IMR-90 (cell line): ENCODE data around the gene PKN3. TPM values are rescaled to one million over a fixed set of nuclear protein-coding genes. Genes with fewer than 3 reads are reported as not detected.
A peak's percentile ranks its signal among the peaks of the same experiment; 100 is the strongest.

ENCODE experiments used
- ATAC-seq: fragments of 200-7000 bp; cut with Tn5 transposase; 2 replicates; pipeline ENCODE4 v1.9.1; 2020; ENCODE audit warnings: low read depth, mild to moderate bottlenecking, moderate library complexity
- BruUV-seq: library from RNA; stranded (reverse); fragments of 400-500 nt; replicated peaks from 2 replicates; lab custom pipeline; 2021; lab: Mats Ljungman, UMichigan
- CTCF ChIA-PET: fragments of 300-600 bp; formaldehyde crosslinking; extraction: SDS; loops from one replicate; lab custom pipeline; 2021; ENCODE audit warnings: antibody characterized with exemption; lab: Yijun Ruan, JAX
- POLR2A ChIA-PET: fragments of 300-600 bp; sonication (Branson Sonifier 250); formaldehyde crosslinking; loops from one replicate; lab custom pipeline; 2022; ENCODE audit warnings: antibody characterized with exemption; ENCODE audit not compliant: unreplicated experiment; lab: Charles Lee
- DNase-seq: peaks from one replicate; pipeline ENCODE4 v3.0.0; 2013
- H2AFZ ChIP-seq: replicated peaks from 2 replicates; pipeline ENCODE3; 2013; ENCODE audit warnings: low read length, mild to moderate bottlenecking; ENCODE audit not compliant: poor library complexity
- H2AK5ac ChIP-seq: 2 replicates; pipeline ENCODE4 v1.6.1; 2013; ENCODE audit warnings: low read depth, low read length, inconsistent platforms
- H2AK9ac ChIP-seq: replicated peaks from 2 replicates; pipeline ENCODE3; 2013; ENCODE audit warnings: mild to moderate bottlenecking, low read depth, low read length, moderate library complexity; ENCODE audit not compliant: poor library complexity
- H2BK120ac ChIP-seq: 2 replicates; pipeline ENCODE4 v1.6.1; 2013; ENCODE audit warnings: low read depth, low read length, inconsistent platforms
- H2BK15ac ChIP-seq: 3 replicates; pipeline ENCODE4 v1.6.1; 2013; ENCODE audit warnings: low read depth, low read length, inconsistent platforms
- H2BK20ac ChIP-seq: 2 replicates; pipeline ENCODE4 v1.6.1; 2013; ENCODE audit warnings: low read depth, mild to moderate bottlenecking, inconsistent platforms, low read length, moderate library complexity
- H2BK5ac ChIP-seq: 2 replicates; pipeline ENCODE4 v1.6.1; 2013; ENCODE audit warnings: mild to moderate bottlenecking, low read depth, low read length, inconsistent platforms; ENCODE audit not compliant: poor library complexity, severe bottlenecking
- H3K14ac ChIP-seq: replicated peaks from 2 replicates; pipeline ENCODE4 v1.6.1; 2013; ENCODE audit warnings: low read depth, low read length, inconsistent platforms
- H3K18ac ChIP-seq: 2 replicates; pipeline ENCODE4 v1.6.1; 2013; ENCODE audit warnings: low read depth, low read length, control low read depth
- H3K23ac ChIP-seq: 2 replicates; pipeline ENCODE4 v1.6.1; 2013; ENCODE audit warnings: low read depth, low read length, inconsistent platforms
- H3K27ac ChIP-seq: 2 replicates; pipeline ENCODE4 v1.5.1; 2013; ENCODE audit warnings: mild to moderate bottlenecking, control low read depth, low read length; ENCODE audit not compliant: insufficient read depth
- H3K27me3 ChIP-seq: 2 replicates; pipeline ENCODE4 v1.6.1; 2013; ENCODE audit warnings: low read length; ENCODE audit not compliant: control insufficient read depth, insufficient read depth
- H3K36me3 ChIP-seq: 2 replicates; pipeline ENCODE4 v1.6.1; 2013; ENCODE audit warnings: low read length, mixed read lengths; ENCODE audit not compliant: control insufficient read depth, insufficient read depth
- H3K4ac ChIP-seq: 2 replicates; pipeline ENCODE4 v1.6.1; 2013; ENCODE audit warnings: low read depth, low read length, inconsistent platforms
- H3K4me1 ChIP-seq: 2 replicates; pipeline ENCODE4 v1.6.1; 2013; ENCODE audit warnings: low read length, mixed read lengths; ENCODE audit not compliant: control insufficient read depth, insufficient read depth
- H3K4me2 ChIP-seq: 2 replicates; pipeline ENCODE4 v1.6.1; 2013; ENCODE audit warnings: low read depth, mild to moderate bottlenecking, control low read depth, low read length, moderate library complexity
- H3K4me3 ChIP-seq: 2 replicates; pipeline ENCODE4 v1.5.1; 2013; ENCODE audit warnings: low read depth, mild to moderate bottlenecking, control low read depth, low read length, moderate library complexity; ENCODE audit not compliant: insufficient read depth
- H3K56ac ChIP-seq: 2 replicates; pipeline ENCODE4 v1.6.1; 2013; ENCODE audit warnings: low read length, inconsistent platforms; ENCODE audit not compliant: insufficient read depth; ENCODE audit errors: extremely low read depth
- H3K79me1 ChIP-seq, 2 experiments: 2 replicates each; pipeline ENCODE4 v1.6.1; 2013; ENCODE audit warnings: low read length in 2 of 2, inconsistent platforms in 1 of 2, low read depth in 1 of 2
- H3K9ac ChIP-seq: 2 replicates; pipeline ENCODE4 v1.6.1; 2013; ENCODE audit warnings: low read depth, low read length, control low read depth
- H3K9me1 ChIP-seq: 2 replicates; pipeline ENCODE4 v1.6.1; 2013; ENCODE audit warnings: low read length, inconsistent platforms; ENCODE audit not compliant: insufficient read depth
- H3K9me3 ChIP-seq: 2 replicates; pipeline ENCODE4 v1.6.1; 2013; ENCODE audit warnings: low read length; ENCODE audit not compliant: control insufficient read depth, insufficient read depth
- H4K20me1 ChIP-seq: 2 replicates; pipeline ENCODE4 v1.6.1; 2013; ENCODE audit warnings: low read length, inconsistent platforms; ENCODE audit not compliant: insufficient read depth
- H4K5ac ChIP-seq: 2 replicates; pipeline ENCODE4 v1.6.1; 2013; ENCODE audit warnings: mild to moderate bottlenecking, low read depth, low read length, control low read depth
- H4K8ac ChIP-seq, 2 experiments: 2 replicates each; pipeline ENCODE4 v1.6.1; 2013; ENCODE audit warnings: low read depth in 2 of 2, low read length in 2 of 2, control low read depth in 1 of 2, inconsistent platforms in 1 of 2
- H4K91ac ChIP-seq: 2 replicates; pipeline ENCODE4 v1.6.1; 2013; ENCODE audit warnings: low read depth, low read length, inconsistent platforms; ENCODE audit not compliant: insufficient read depth
- BHLHE40 ChIP-seq: fragments of 150-350 bp; IDR thresholded peaks from 2 replicates; pipeline ENCODE4 v1.6.1; 2016; ENCODE audit warnings: mild to moderate bottlenecking, low read depth, low read length
- CEBPB ChIP-seq: IDR thresholded peaks from 2 replicates; pipeline ENCODE4 v1.6.1; 2012; ENCODE audit warnings: low read depth, low read length, improper control_type of control experiment
- CTCF ChIP-seq: conservative IDR thresholded peaks from 2 replicates; pipeline ENCODE4 v1.5.1; 2012; ENCODE audit warnings: mild to moderate bottlenecking, low read depth, low read length, improper control_type of control experiment
- MAFK ChIP-seq: IDR thresholded peaks from 2 replicates; pipeline ENCODE4 v1.6.1; 2012; ENCODE audit warnings: low read depth, low read length, improper control_type of control experiment
- MXI1 ChIP-seq: IDR thresholded peaks from 2 replicates; pipeline ENCODE4 v1.6.1; 2012; ENCODE audit warnings: low read depth, mild to moderate bottlenecking, low read length, moderate library complexity, borderline replicate concordance
- POLR2A ChIP-seq: IDR thresholded peaks from 2 replicates; pipeline ENCODE4 v1.6.1; 2012; ENCODE audit warnings: mild to moderate bottlenecking, low read depth, low read length
- RAD21 ChIP-seq: IDR thresholded peaks from 2 replicates; pipeline ENCODE4 v1.6.1; 2012; ENCODE audit warnings: low read length, improper control_type of control experiment
- RFX5 ChIP-seq: IDR thresholded peaks from 2 replicates; pipeline ENCODE4 v1.8.0; 2012; ENCODE audit warnings: low read depth, mild to moderate bottlenecking, low read length, moderate library complexity
- WGBS, 2 experiments: methylation state at CpG; one replicate each; pipeline versions ENCODE4 v1.1.5 to v1.1.7; 2013; ENCODE audit warnings: missing lambda C conversion rate in 2 of 2; ENCODE audit not compliant: insufficient read length in 1 of 2; ENCODE audit errors: extremely low coverage in 2 of 2; 5-methylcytosine and 5-hydroxymethylcytosine counted together
- dilution Hi-C: fragments of 300-500 bp; cut with HindIII; formaldehyde crosslinking; loops from one replicate; pipeline ENCODE4 v1.14.3; 2018; ENCODE audit warnings: low sequenced_read_pairs; ENCODE audit not compliant: unreplicated experiment
- in situ Hi-C: fragments of 300-500 bp; cut with MboI; formaldehyde crosslinking; loops from 3 replicates; pipeline ENCODE4 v1.14.3; 2019; ENCODE audit warnings: low sequenced_read_pairs, inconsistent platforms, mixed read lengths
- intact Hi-C: fragments of 100-400 bp; cut with micrococcal nuclease; formaldehyde crosslinking; loops from 2 replicates; pipeline ENCODE4 v1.10.0; 2022
- polyA plus RNA-seq, 3 experiments: library from polyadenylated mRNA; depleted of rRNA; stranded (reverse); fragments of >200 nt; gene quantifications; 2 replicates each; pipeline ENCODE4 v1.2.3, GENCODE V29; 2012; ENCODE audit warnings: low replicate concordance in 1 of 3
- total RNA-seq: library from RNA; depleted of rRNA; stranded (reverse); fragments of >200 nt; gene quantifications from 2 replicates; pipeline ENCODE4 v1.2.3, GENCODE V29; 2012

The PKN3 gene
- total and polyA plus RNA-seq, 2 of the 4 experiments (the other 2 are of a cell fraction): 1.6 to 3.8 TPM

- H4K91ac ChIP-seq: no peak overlapping the region
- no peak overlapping the region for H4K5ac ChIP-seq
- H3K14ac ChIP-seq: no peak overlapping the region
- H3K4me1 ChIP-seq: no peaks in the 10 kb centered on the region
- no peak for TF ChIP-seq POLR2A
- TF ChIP-seq MAFK: no peak
- no peak for TF ChIP-seq BHLHE40
- no peak for TF ChIP-seq CTCF
- no peak for TF ChIP-seq RFX5
- TF ChIP-seq MXI1: no peak
- no peak for TF ChIP-seq RAD21
- no peak for TF ChIP-seq CEBPB
- no peak overlapping the region for H3K27ac ChIP-seq
- BruUV-seq: no TSS peak
- dilution Hi-C loops (no loop called here), intact Hi-C loops (no loop called here), in situ Hi-C loops (no loop called here)
- WGBS, 2 experiments: no CpG with 5 or more reads among the region's 1 CpG
- ChIA-PET POLR2A (no interaction called here), CTCF (no interaction called here)
- no peak overlapping the region for H3K56ac ChIP-seq
- peaks cover 9% of the 10 kb centered on the region for H3K9me1 ChIP-seq
- H3K9ac ChIP-seq: no peak overlapping the region
- H2AK5ac ChIP-seq: no peak overlapping the region
- H3K4me2 ChIP-seq: no peak overlapping the region
- H2AK9ac ChIP-seq: peak overlapping the region; percentile 72
- no peak overlapping the region for H3K4ac ChIP-seq
- ATAC-seq (no peak), DNase-seq (no peak)
- H4K20me1 ChIP-seq: no peaks in the 10 kb centered on the region
- no peak overlapping the region for H2BK5ac ChIP-seq
- H4K8ac ChIP-seq: no peak overlapping the region
- no peak overlapping the region for H2BK15ac ChIP-seq
- H3K36me3 ChIP-seq: no peaks in the 10 kb centered on the region
- no peaks in the 10 kb centered on the region for H3K27me3 ChIP-seq
- H2BK20ac ChIP-seq: no peak overlapping the region
- no peak overlapping the region for H3K23ac ChIP-seq
- H3K79me1 ChIP-seq: peaks cover 0 to 17% of the 10 kb centered on the region in 2 experiments; a peak in 3 of 4 replicates
- no peaks in the 10 kb centered on the region for H3K9me3 ChIP-seq
- no peak overlapping the region for H3K18ac ChIP-seq
- H3K4me3 ChIP-seq: no peak overlapping the region
- H2BK120ac ChIP-seq: no peak overlapping the region
- H2AFZ ChIP-seq: no peak overlapping the region
These were observed 3.7 kb downstream of the PKN3 start for GRCh38 chr9:128706045-128706444.
